HepG2 (cell line): ENCODE data around the gene INO80. TPM values are rescaled to one million over a fixed set of nuclear protein-coding genes. Genes with fewer than 3 reads are reported as not detected.

Experiments used
- AHR ChIP-seq: IDR thresholded peaks from 2 replicates; pipeline ENCODE4 v1.6.1; 2018; ENCODE audit warnings: missing genetic modification reagents, missing compliant biosample characterization
- ATF7 ChIP-seq, 2 experiments: fragments of 450-650 bp in 1 of 2; sonication (generic) in 1 of 2; formaldehyde crosslinking in 1 of 2; IDR thresholded peaks; 2 replicates each; pipeline versions ENCODE4 v1.4.0 to v1.6.1; 2016 to 2020; ENCODE audit warnings: antibody characterized with exemption in 1 of 2, mild to moderate bottlenecking in 1 of 2, missing genetic modification reagents in 1 of 2
- GFI1 ChIP-seq: sonication (generic); formaldehyde crosslinking; IDR thresholded peaks from 2 replicates; pipeline ENCODE4 v1.5.0; 2020; ENCODE audit warnings: missing genetic modification reagents, mild to moderate bottlenecking, borderline replicate concordance
- GMEB2 ChIP-seq: IDR thresholded peaks from 2 replicates; pipeline ENCODE4 v1.6.1; 2016; ENCODE audit warnings: missing biosample characterization, missing genetic modification reagents, low read depth
- ISL2 ChIP-seq: sonication (generic); formaldehyde crosslinking; IDR thresholded peaks from 2 replicates; pipeline ENCODE4 v1.5.0; 2020; ENCODE audit warnings: missing genetic modification reagents
- KDM5B ChIP-seq: sonication (generic); formaldehyde crosslinking; IDR thresholded peaks from 2 replicates; pipeline ENCODE4 v1.4.0; 2020; ENCODE audit warnings: missing genetic modification reagents, mild to moderate bottlenecking, borderline replicate concordance
- KLF16 ChIP-seq, 2 experiments: sonication (generic) in 1 of 2; formaldehyde crosslinking in 1 of 2; IDR thresholded peaks; 2 replicates each; pipeline versions ENCODE4 v1.6.1 to v1.8.0; 2016 to 2023; ENCODE audit warnings: missing genetic modification reagents in 2 of 2, missing compliant biosample characterization in 1 of 2
- MAFF ChIP-seq: IDR thresholded peaks from 2 replicates; pipeline ENCODE4 v1.6.1; 2011; ENCODE audit warnings: low read depth, low read length, improper control_type of control experiment
- MAFK ChIP-seq, 2 experiments: IDR thresholded peaks in 1 of 2; conservative IDR thresholded peaks in 1 of 2; 2 replicates each; pipeline ENCODE4 v1.6.1; 2011; ENCODE audit warnings: improper control_type of control experiment in 2 of 2, low read length in 2 of 2
- NR1H2 ChIP-seq: sonication (generic); formaldehyde crosslinking; IDR thresholded peaks from 2 replicates; pipeline ENCODE4 v1.8.1; 2022; ENCODE audit warnings: low read depth, missing genetic modification reagents, borderline replicate concordance
- PAX8 ChIP-seq: sonication (generic); formaldehyde crosslinking; IDR thresholded peaks from 2 replicates; pipeline ENCODE4 v1.8.0; 2022; ENCODE audit warnings: mild to moderate bottlenecking, missing genetic modification reagents, borderline replicate concordance
- REPIN1 ChIP-seq: sonication (generic); formaldehyde crosslinking; IDR thresholded peaks from 2 replicates; pipeline ENCODE4 v1.8.0; 2022; ENCODE audit warnings: missing genetic modification reagents, low read depth, mild to moderate bottlenecking, borderline replicate concordance
- SNRNP70 ChIP-seq: fragments of 200-400 bp; formaldehyde crosslinking; IDR thresholded peaks from 2 replicates; pipeline ENCODE4 v1.6.1; 2017; ENCODE audit warnings: mild to moderate bottlenecking, low read depth, low read length, moderate library complexity
- TBX2 ChIP-seq: sonication (generic); formaldehyde crosslinking; IDR thresholded peaks from 2 replicates; pipeline ENCODE4 v1.5.0; 2020; ENCODE audit warnings: missing genetic modification reagents, mild to moderate bottlenecking, borderline replicate concordance
- ZFP36L2 ChIP-seq: sonication (generic); formaldehyde crosslinking; IDR thresholded peaks from 2 replicates; pipeline ENCODE4 v1.4.0; 2020; ENCODE audit warnings: missing genetic modification reagents
- ZFP41 ChIP-seq: sonication (generic); formaldehyde crosslinking; IDR thresholded peaks from 2 replicates; pipeline ENCODE4 v1.4.0; 2020; ENCODE audit warnings: mild to moderate bottlenecking, missing genetic modification reagents, borderline replicate concordance
- ZFP82 ChIP-seq: sonication (generic); formaldehyde crosslinking; IDR thresholded peaks from 2 replicates; pipeline ENCODE4 v1.5.1; 2020; ENCODE audit warnings: mild to moderate bottlenecking, missing genetic modification reagents, borderline replicate concordance
- ZNF430 ChIP-seq: sonication (generic); formaldehyde crosslinking; IDR thresholded peaks from 2 replicates; pipeline ENCODE4 v1.9.0; 2021; ENCODE audit warnings: mild to moderate bottlenecking, missing genetic modification reagents
- ZNF570 ChIP-seq: sonication (generic); formaldehyde crosslinking; IDR thresholded peaks from 2 replicates; pipeline ENCODE4 v1.4.0; 2020; ENCODE audit warnings: mild to moderate bottlenecking, missing genetic modification reagents, borderline replicate concordance
- ZNF737 ChIP-seq: sonication (generic); formaldehyde crosslinking; IDR thresholded peaks from 2 replicates; pipeline ENCODE4 v1.5.0; 2020; ENCODE audit warnings: missing genetic modification reagents, mild to moderate bottlenecking, borderline replicate concordance
- ZNF776 ChIP-seq: sonication (generic); formaldehyde crosslinking; IDR thresholded peaks from 2 replicates; pipeline ENCODE4 v1.4.0; 2020; ENCODE audit warnings: mild to moderate bottlenecking, missing genetic modification reagents
- ZNF839 ChIP-seq: sonication (generic); formaldehyde crosslinking; IDR thresholded peaks from 2 replicates; pipeline ENCODE4 v1.4.0; 2020; ENCODE audit warnings: missing genetic modification reagents, mild to moderate bottlenecking, borderline replicate concordance
- ZSCAN25 ChIP-seq: sonication (generic); formaldehyde crosslinking; IDR thresholded peaks from 2 replicates; pipeline ENCODE4 v1.8.0; 2022; ENCODE audit warnings: mild to moderate bottlenecking, missing genetic modification reagents
- polyA plus RNA-seq, 8 experiments: library from polyadenylated mRNA; depleted of rRNA in 3 of 8; stranded (reverse) in 7 of 8; unstranded in 1 of 8; fragments of >200 nt; fragmentation: Illumina TruSeq in 4 of 8; extraction: Trizol in 4 of 8; gene quantifications; 2 replicates each; pipeline versions ENCODE4 v1.2.1 to v1.2.3, GENCODE V29; 2011 to 2016; ENCODE audit warnings: low read depth in 4 of 8, missing spikeins in 1 of 8, mixed read lengths in 1 of 8; ENCODE audit not compliant: insufficient read depth in 1 of 8
- total RNA-seq, 5 experiments: library from RNA; depleted of rRNA; stranded (reverse); fragments of >200 nt; fragmentation: Illumina TruSeq; extraction: Trizol; gene quantifications; 2 replicates each; pipeline ENCODE4 v1.2.3, GENCODE V29; 2016; ENCODE audit warnings: low read depth in 1 of 5
- TF ChIP-seq, protein P1 (sequence below): sonication (generic); formaldehyde crosslinking; IDR thresholded peaks from 2 replicates; pipeline ENCODE4 v1.5.0; 2020; ENCODE audit warnings: mild to moderate bottlenecking, missing genetic modification reagents
- TF ChIP-seq, protein P2 (sequence below): sonication (generic); formaldehyde crosslinking; IDR thresholded peaks from 2 replicates; pipeline ENCODE4 v1.8.1; 2022; ENCODE audit warnings: mild to moderate bottlenecking, missing genetic modification reagents

INO80 gene
- total and polyA plus RNA-seq, 2 of the 13 experiments (the other 11 are each of a cell fraction or from before 2014, with no cell fraction given), result 3.6 to 14.8 TPM

- TF ChIP-seq ZNF737 (no peak), GFI1 (CRISPR knock-in tag) (peak; percentile 47; the same call in 1 of the 2 replicates), AHR (CRISPR knock-in tag) (peak; percentile 82; the same call in 1 of the 2 replicates), ISL2 (CRISPR knock-in tag) (no peak), ZNF776 (CRISPR knock-in tag) (peak; percentile 77; the same call in 1 of the 2 replicates), SNRNP70 (no peak), GMEB2 (CRISPR knock-in tag) (0 out of 2 replicates have a peak, but pooled peaks have one; percentile 5), KLF16 (CRISPR knock-in tag; IDR thresholded peaks at IDR 0.05) (peak in 1 of 2 experiments; percentile 80; a peak in 2 of 4 replicates), REPIN1 (CRISPR knock-in tag) (0 out of 2 replicates have a peak, but pooled peaks have one; percentile 66), ZNF430 (no peak; the same call in 1 of the 2 replicates), TBX2 (CRISPR knock-in tag) (peak; percentile 69; the same call in 1 of the 2 replicates), ZFP41 (CRISPR knock-in tag) (no peak), KDM5B (CRISPR knock-in tag) (peak; percentile 94), MAFF (peak; percentile 61; the same call in 1 of the 2 replicates), ZFP36L2 (CRISPR knock-in tag) (no peak), ZFP82 (CRISPR knock-in tag) (no peak), ZSCAN25 (CRISPR knock-in tag) (0 out of 2 replicates have a peak, but pooled peaks have one; percentile 53), NR1H2 (CRISPR knock-in tag) (no peak), ATF7 (IDR thresholded peaks at IDR 0.05) (peak; percentile 18; the same call in 1 of the 2 replicates), ATF7 (CRISPR knock-in tag; IDR thresholded peaks at IDR 0.05) (peak; percentile 74; the same call in 1 of the 2 replicates), ZNF839 (CRISPR knock-in tag) (no peak), MAFK (conservative IDR thresholded peaks at IDR 0.05 in 1 of 2, IDR thresholded peaks at IDR 0.05 in 1 of 2; ENCODE audit: low read length in 2 of 2) (peak; percentile 28 to 65; a peak in 3 of 4 replicates), ZNF570 (CRISPR knock-in tag) (no peak), PAX8 (no peak)
- TF ChIP-seq, protein P1, sequence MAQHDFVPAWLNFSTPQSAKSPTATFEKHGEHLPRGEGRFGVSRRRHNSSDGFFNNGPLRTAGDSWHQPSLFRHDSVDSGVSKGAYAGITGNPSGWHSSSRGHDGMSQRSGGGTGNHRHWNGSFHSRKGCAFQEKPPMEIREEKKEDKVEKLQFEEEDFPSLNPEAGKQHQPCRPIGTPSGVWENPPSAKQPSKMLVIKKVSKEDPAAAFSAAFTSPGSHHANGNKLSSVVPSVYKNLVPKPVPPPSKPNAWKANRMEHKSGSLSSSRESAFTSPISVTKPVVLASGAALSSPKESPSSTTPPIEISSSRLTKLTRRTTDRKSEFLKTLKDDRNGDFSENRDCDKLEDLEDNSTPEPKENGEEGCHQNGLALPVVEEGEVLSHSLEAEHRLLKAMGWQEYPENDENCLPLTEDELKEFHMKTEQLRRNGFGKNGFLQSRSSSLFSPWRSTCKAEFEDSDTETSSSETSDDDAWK (CRISPR knock-in tag), result no peak
- TF ChIP-seq, protein P2, sequence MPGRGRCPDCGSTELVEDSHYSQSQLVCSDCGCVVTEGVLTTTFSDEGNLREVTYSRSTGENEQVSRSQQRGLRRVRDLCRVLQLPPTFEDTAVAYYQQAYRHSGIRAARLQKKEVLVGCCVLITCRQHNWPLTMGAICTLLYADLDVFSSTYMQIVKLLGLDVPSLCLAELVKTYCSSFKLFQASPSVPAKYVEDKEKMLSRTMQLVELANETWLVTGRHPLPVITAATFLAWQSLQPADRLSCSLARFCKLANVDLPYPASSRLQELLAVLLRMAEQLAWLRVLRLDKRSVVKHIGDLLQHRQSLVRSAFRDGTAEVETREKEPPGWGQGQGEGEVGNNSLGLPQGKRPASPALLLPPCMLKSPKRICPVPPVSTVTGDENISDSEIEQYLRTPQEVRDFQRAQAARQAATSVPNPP (CRISPR knock-in tag), result no peak
Observed at GRCh38 chr15:41116116-41116961, at the start of gene INO80 (continued).
